ENCODE measurements around the gene RUBCN.

GRCh38 chr3:197775317-197775716 is 38.6 kb upstream of the RUBCN start:
- TF ChIP-seq CTCF (optimal IDR thresholded peaks at IDR 0.05 in 1 of 3, IDR thresholded peaks at IDR 0.05 in 1 of 3, conservative IDR thresholded peaks at IDR 0.05 in 1 of 3; ENCODE audit: extremely low read depth in 1 of 3, insufficient read depth in 2 of 3, low read length in 3 of 3) = no peak
- no peak for TF ChIP-seq EZH2 (IDR thresholded peaks at IDR 0.05; ENCODE audit: low read length)
